K562 (cell line): ENCODE data around the gene ZNF177. TPM values are rescaled to one million over a fixed set of nuclear protein-coding genes. Genes with fewer than 3 reads are reported as not detected.

Source experiments
- ARID2 ChIP-seq: fragments of 450-650 bp; IDR thresholded peaks from 2 replicates; pipeline ENCODE4 v1.6.1; 2017; ENCODE audit warnings: antibody characterized with exemption, mild to moderate bottlenecking
- C11orf30 ChIP-seq: fragments of 450-650 bp; IDR thresholded peaks from 2 replicates; pipeline ENCODE4 v1.6.1; 2016; ENCODE audit warnings: low read depth, mild to moderate bottlenecking
- HIVEP1 ChIP-seq: fragments of 250-450 bp; sonication (Bioruptor Pico); IDR thresholded peaks from 2 replicates; pipeline ENCODE4 v1.4.0; 2020; ENCODE audit warnings: mild to moderate bottlenecking
- JUND ChIP-seq, 2 experiments: IDR thresholded peaks; 2 replicates in 1 of 2; 3 replicates in 1 of 2; pipeline ENCODE4 v1.6.1; 2011; ENCODE audit warnings: borderline replicate concordance in 2 of 2, low read depth in 2 of 2, low read length in 2 of 2, improper control_type of control experiment in 1 of 2, missing biosample characterization in 1 of 2, missing genetic modification characterization in 1 of 2, missing genetic modification reagents in 1 of 2
- MLX ChIP-seq, 2 experiments: fragments of 450-650 bp in 1 of 2; sonication (generic) in 1 of 2; formaldehyde crosslinking; conservative IDR thresholded peaks; 2 replicates each; pipeline versions ENCODE4 v1.4.0 to v1.8.1; 2020 to 2022; ENCODE audit warnings: mild to moderate bottlenecking in 1 of 2, missing genetic modification reagents in 1 of 2
- RB1 ChIP-seq: fragments of 450-650 bp; IDR thresholded peaks from 2 replicates; pipeline ENCODE4 v1.6.1; 2017; ENCODE audit warnings: low read depth, mild to moderate bottlenecking
- SIN3A ChIP-seq, 2 experiments: fragments of 150-350 bp in 1 of 2; IDR thresholded peaks; 2 replicates each; pipeline ENCODE4 v1.6.1; 2011 to 2016; ENCODE audit warnings: borderline replicate concordance in 2 of 2, low read depth in 2 of 2, low read length in 2 of 2, mild to moderate bottlenecking in 2 of 2, moderate library complexity in 2 of 2; ENCODE audit not compliant: control insufficient read depth in 1 of 2
- ZBTB11 ChIP-seq, 3 experiments: fragments of 200-800 bp in 1 of 3; fragments of 250-450 bp in 1 of 3; fragments of 450-650 bp in 1 of 3; sonication (Bioruptor Pico) in 1 of 3; sonication (Bioruptor generic) in 1 of 3; formaldehyde crosslinking in 1 of 3; IDR thresholded peaks; 2 replicates each; pipeline versions ENCODE4 v1.6.1 to v1.8.0; 2016 to 2022; ENCODE audit warnings: mild to moderate bottlenecking in 2 of 3, missing genetic modification characterization in 2 of 3, missing compliant biosample characterization in 1 of 3, moderate library complexity in 1 of 3
- ZFP1 ChIP-seq: fragments of 450-650 bp; formaldehyde crosslinking; IDR thresholded peaks from 2 replicates; pipeline ENCODE4 v1.4.0; 2020; ENCODE audit warnings: mild to moderate bottlenecking, mixed read lengths
- ZFX ChIP-seq: sonication (generic); formaldehyde crosslinking; IDR thresholded peaks from 2 replicates; pipeline ENCODE4 v1.8.0; 2022; ENCODE audit warnings: mild to moderate bottlenecking, missing genetic modification reagents, moderate library complexity
- ZNF347 ChIP-seq: fragments of 450-650 bp; formaldehyde crosslinking; IDR thresholded peaks from 2 replicates; pipeline ENCODE4 v1.4.0; 2020; ENCODE audit warnings: low read depth, mild to moderate bottlenecking, moderate library complexity
- ZNF395 ChIP-seq: fragments of 200-800 bp; sonication (Bioruptor generic); IDR thresholded peaks from 2 replicates; pipeline ENCODE4 v1.6.1; 2017; ENCODE audit warnings: missing genetic modification characterization, missing compliant biosample characterization
- ZNF551 ChIP-seq: fragments of 250-450 bp; sonication (Bioruptor Pico); IDR thresholded peaks from 2 replicates; pipeline ENCODE4 v1.5.0; 2021; ENCODE audit warnings: mild to moderate bottlenecking, moderate library complexity
- ZNF57 ChIP-seq: fragments of 450-650 bp; formaldehyde crosslinking; IDR thresholded peaks from 2 replicates; pipeline ENCODE4 v1.4.0; 2020; ENCODE audit warnings: mild to moderate bottlenecking, moderate library complexity
- ZNF655 ChIP-seq: fragments of 250-450 bp; sonication (Bioruptor Pico); IDR thresholded peaks from 2 replicates; pipeline ENCODE4 v1.5.0; 2021
- ZNF695 ChIP-seq: fragments of 450-650 bp; formaldehyde crosslinking; IDR thresholded peaks from 2 replicates; pipeline ENCODE4 v1.4.0; 2020; ENCODE audit warnings: mild to moderate bottlenecking, moderate library complexity
- polyA plus RNA-seq, 8 experiments: library from polyadenylated mRNA; depleted of rRNA in 4 of 8; stranded (reverse) in 5 of 8; unstranded in 3 of 8; fragments of >200 nt; fragmentation: Nextera tagmentation in 2 of 8; fragmentation: Illumina TruSeq in 1 of 8; extraction: Ambion mirVana in 2 of 8; extraction: Trizol in 1 of 8; gene quantifications; 2 replicates each; pipeline versions ENCODE4 v1.2.1 to v1.2.3, GENCODE V29; 2011 to 2014; ENCODE audit warnings: inconsistent platforms in 1 of 8, missing spikeins in 1 of 8
- total RNA-seq, 7 experiments: library from RNA; depleted of rRNA in 6 of 7; stranded (reverse); fragments of >200 nt in 6 of 7; fragmentation: Illumina TruSeq in 2 of 7; extraction: Trizol in 2 of 7; gene quantifications; 2 replicates each; pipeline versions ENCODE4 v1.2.1 to v1.2.3, GENCODE V29; 2011 to 2021; ENCODE audit warnings: low replicate concordance in 1 of 7
- TF ChIP-seq, protein P1 (sequence below), 2 experiments: fragments of 450-650 bp in 1 of 2; sonication (generic) in 1 of 2; formaldehyde crosslinking in 1 of 2; IDR thresholded peaks in 1 of 2; conservative IDR thresholded peaks in 1 of 2; 2 replicates each; pipeline versions ENCODE4 v1.6.1 to v1.8.1; 2016 to 2023; ENCODE audit warnings: mild to moderate bottlenecking in 2 of 2, moderate library complexity in 2 of 2, inconsistent platforms in 1 of 2, missing genetic modification reagents in 1 of 2

ZNF177 gene
- total and polyA plus RNA-seq, 9 of the 15 experiments (the other 6 are each of a cell fraction or from before 2014, with no cell fraction given) = 0.25 to 1.8 (median 1.1) TPM

DNA sequence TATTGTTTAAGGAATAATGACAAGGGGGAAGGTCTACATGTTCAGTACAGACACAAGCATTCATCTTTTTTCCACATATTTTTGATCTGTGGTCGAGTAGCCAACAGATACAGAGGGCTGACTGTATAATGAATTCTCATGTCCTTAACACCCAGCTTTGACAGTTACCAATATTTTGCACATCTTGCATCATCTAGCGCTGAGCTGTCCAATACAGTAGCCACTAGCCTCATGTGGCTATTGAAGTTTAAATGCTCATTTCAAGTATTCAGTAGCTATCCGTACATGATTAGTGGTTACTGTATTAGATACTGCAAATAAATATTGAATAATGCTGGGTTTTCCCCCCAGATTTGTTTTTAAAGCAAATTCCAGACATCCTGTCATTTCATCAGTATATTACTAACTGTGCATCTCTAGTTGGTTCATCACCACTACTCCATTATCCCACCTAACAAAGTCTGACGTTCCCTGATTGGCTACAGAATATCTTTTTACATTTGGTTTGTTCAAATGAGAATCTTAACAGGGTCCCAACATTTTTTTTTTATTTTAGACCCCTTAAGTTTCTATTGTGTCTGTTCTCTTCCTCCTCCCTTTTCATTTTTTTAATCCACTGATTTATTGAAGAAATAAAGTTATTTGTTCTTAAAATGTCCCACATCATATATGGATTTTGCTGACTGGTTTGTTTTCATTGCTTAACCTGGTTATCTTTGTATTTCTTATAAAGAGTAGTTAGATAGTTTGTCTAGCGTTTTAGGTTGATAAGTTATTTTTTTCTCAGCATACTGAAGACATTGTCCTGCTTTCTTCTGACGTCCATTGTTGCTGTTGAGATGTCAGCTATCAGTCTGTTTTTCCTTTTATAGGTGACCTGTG is 8.2 kb downstream of the ZNF177 start (continued):
- TF ChIP-seq MLX (CRISPR knock-in tag; conservative IDR thresholded peaks at IDR 0.05) (no peak), JUND (IDR thresholded peaks at IDR 0.05; ENCODE audit: borderline replicate concordance, low read depth, low read length) (peak; percentile 56; the same call in 1 of the 2 replicates), JUND (tag; IDR thresholded peaks at IDR 0.05; ENCODE audit: borderline replicate concordance, low read depth, low read length) (no peak), RB1 (no peak), C11orf30 (peak; percentile 84), ZNF57 (CRISPR knock-in tag) (no peak), ARID2 (no peak), ZNF347 (CRISPR knock-in tag) (no peak), ZBTB11 (CRISPR knock-in tag; IDR thresholded peaks at IDR 0.05) (no peak), HIVEP1 (CRISPR knock-in tag) (no peak), ZNF655 (CRISPR knock-in tag) (no peak), ZNF551 (CRISPR knock-in tag) (no peak), ZFP1 (CRISPR knock-in tag) (no peak), ZNF695 (CRISPR knock-in tag) (no peak), ZFX (CRISPR knock-in tag) (no peak), ZNF395 (CRISPR knock-in tag) (no peak), SIN3A (IDR thresholded peaks at IDR 0.05; ENCODE audit: borderline replicate concordance in 2 of 2, control insufficient read depth in 1 of 2, low read depth in 2 of 2, low read length in 2 of 2) (no peak)
- TF ChIP-seq, protein P1, sequence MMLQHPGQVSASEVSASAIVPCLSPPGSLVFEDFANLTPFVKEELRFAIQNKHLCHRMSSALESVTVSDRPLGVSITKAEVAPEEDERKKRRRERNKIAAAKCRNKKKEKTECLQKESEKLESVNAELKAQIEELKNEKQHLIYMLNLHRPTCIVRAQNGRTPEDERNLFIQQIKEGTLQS (IDR thresholded peaks at IDR 0.05) = peak; percentile 83
- TF ChIP-seq, protein P1 (CRISPR knock-in tag; conservative IDR thresholded peaks at IDR 0.05) = no peak
